Measurements from ENCODE around the gene ACOT7. TPM values are rescaled to one million over a fixed set of nuclear protein-coding genes. Genes with fewer than 3 reads are reported as not detected.
A peak's percentile ranks its signal among the peaks of the same experiment; 100 is the strongest.

The ACOT7 gene
- total RNA-seq, 2 experiments from 2014 or later, result 101 TPM

- DNase-seq, result peak; percentile 20
- Mint-ChIP-seq H3K9me3 (no peaks in the 10 kb centered on the region), H3K36me3 (ENCODE audit: low read depth) (no peaks in the 10 kb centered on the region), H3K4me1 (peaks cover 17% of the 10 kb centered on the region), H3K27me3 (peaks cover 72% of the 10 kb centered on the region), H3K27ac (no peak within 1 kb of the TSS), H3K4me3 (no peak within 1 kb of the TSS)
- POLR2A ChIA-PET, result no interaction called here
- CTCF ChIA-PET, result interaction anchor here (0.9 to 4.2 kb wide), 5 partner anchors 15 to 175 kb away, joined by 3 to 17 read pairs (median 8); no protein-coding TSS in a partner anchor
Measured at GRCh38 chr1:6419804-6420453, 26.4 kb upstream of the ACOT7 start, which contains the start of gene HES2. HES2 (minus strand) TSS chr1:6419919; CDS start chr1:6419820, 99 bp downstream.

- POLR2A ChIA-PET, result no interaction called here
- CTCF ChIA-PET, result interaction anchor here (1.4 to 3.4 kb wide), 4 partner anchors 14 to 174 kb away, joined by 6 to 13 read pairs (median 8); no protein-coding TSS in a partner anchor
- Mint-ChIP-seq H3K4me1 (peaks cover 20% of the 10 kb centered on the region), H3K36me3 (ENCODE audit: low read depth) (no peaks in the 10 kb centered on the region), H3K9me3 (no peaks in the 10 kb centered on the region), H3K27ac (no peak overlapping the region), H3K4me3 (no peak overlapping the region), H3K27me3 (peaks cover 74% of the 10 kb centered on the region)
- DNase-seq, result no peak
Measured at GRCh38 chr1:6419397-6419803, 25.8 kb upstream of the ACOT7 start.

GRCh38 chr1:6418668-6419396 is 25.3 kb upstream of the ACOT7 start:
- no peak for DNase-seq
- CTCF ChIA-PET, result interaction anchor here (0.7 to 3.4 kb wide), 6 partner anchors 10 to 174 kb away, joined by 3 to 13 read pairs (median 6); no protein-coding TSS in a partner anchor
- Mint-ChIP-seq H3K4me3 (no peak overlapping the region), H3K27ac (no peak overlapping the region), H3K36me3 (ENCODE audit: low read depth) (no peaks in the 10 kb centered on the region), H3K9me3 (no peaks in the 10 kb centered on the region), H3K4me1 (peaks cover 18% of the 10 kb centered on the region), H3K27me3 (peaks cover 73% of the 10 kb centered on the region)
- POLR2A ChIA-PET, result no interaction called here

- ChIA-PET CTCF (interaction anchor here (0.8 to 3.4 kb wide), 5 partner anchors 11 to 173 kb away, joined by 3 to 13 read pairs (median 7); no protein-coding TSS in a partner anchor), POLR2A (no interaction called here)
- H3K9me3 Mint-ChIP-seq, result no peaks in the 10 kb centered on the region
- no peak overlapping the region for H3K27ac Mint-ChIP-seq
- DNase-seq, result no peak
- H3K4me3 Mint-ChIP-seq, result no peak overlapping the region
- peaks cover 15% of the 10 kb centered on the region for H3K4me1 Mint-ChIP-seq
- peaks cover 72% of the 10 kb centered on the region for H3K27me3 Mint-ChIP-seq
- H3K36me3 Mint-ChIP-seq (ENCODE audit: low read depth), result no peaks in the 10 kb centered on the region
Measured at GRCh38 chr1:6417961-6418667, 24.5 kb upstream of the ACOT7 start.

GRCh38 chr1:6416906-6417305 is 23.3 kb upstream of the ACOT7 start:
- DNase-seq, result no peak
- ChIA-PET POLR2A (no interaction called here), CTCF (interaction anchor here (1.3 kb wide), 1 partner anchor 69 kb away, joined by 3 read pairs; no protein-coding TSS in a partner anchor)
- H3K9me3 Mint-ChIP-seq, result no peaks in the 10 kb centered on the region
- H3K27ac Mint-ChIP-seq, result no peak overlapping the region
- no peak overlapping the region for H3K4me3 Mint-ChIP-seq
- H3K36me3 Mint-ChIP-seq (ENCODE audit: low read depth), result no peaks in the 10 kb centered on the region
- peaks cover 68% of the 10 kb centered on the region for H3K27me3 Mint-ChIP-seq
- peaks cover 15% of the 10 kb centered on the region for H3K4me1 Mint-ChIP-seq

GRCh38 chr1:6416295-6416656 is 22.7 kb upstream of the ACOT7 start:
- CTCF ChIA-PET, result interaction anchor here (2.1 kb wide), 1 partner anchor 68 kb away, joined by 11 read pairs; no protein-coding TSS in a partner anchor
- no peaks in the 10 kb centered on the region for H3K36me3 Mint-ChIP-seq (ENCODE audit: low read depth)
- H3K4me1 Mint-ChIP-seq, result peaks cover 10% of the 10 kb centered on the region
- H3K4me3 Mint-ChIP-seq, result no peak overlapping the region
- peaks cover 64% of the 10 kb centered on the region for H3K27me3 Mint-ChIP-seq
- no peaks in the 10 kb centered on the region for H3K9me3 Mint-ChIP-seq
- no peak overlapping the region for H3K27ac Mint-ChIP-seq
- POLR2A ChIA-PET, result no interaction called here
- DNase-seq, result no peak

- no peaks in the 10 kb centered on the region for H3K36me3 Mint-ChIP-seq (ENCODE audit: low read depth)
- POLR2A ChIA-PET, result no interaction called here
- no peak overlapping the region for H3K27ac Mint-ChIP-seq
- no peak for DNase-seq
- peaks cover 10% of the 10 kb centered on the region for H3K4me1 Mint-ChIP-seq
- CTCF ChIA-PET, result interaction anchor here (0.8 to 2.1 kb wide), 8 partner anchors 8 to 169 kb away, joined by 3 to 11 read pairs (median 4); no protein-coding TSS in a partner anchor
- peaks cover 58% of the 10 kb centered on the region for H3K27me3 Mint-ChIP-seq
- H3K9me3 Mint-ChIP-seq, result no peaks in the 10 kb centered on the region
- H3K4me3 Mint-ChIP-seq, result no peak overlapping the region
Measured at GRCh38 chr1:6414881-6415626, 21.5 kb upstream of the ACOT7 start.

GRCh38 chr1:6414443-6414844 is 20.9 kb upstream of the ACOT7 start:
- peak; percentile 54 for DNase-seq
- Mint-ChIP-seq H3K4me1 (peaks cover 10% of the 10 kb centered on the region), H3K4me3 (peak overlapping the region; percentile 36), H3K27me3 (peaks cover 57% of the 10 kb centered on the region), H3K9me3 (no peaks in the 10 kb centered on the region), H3K27ac (peak overlapping the region; percentile 9), H3K36me3 (ENCODE audit: low read depth) (no peaks in the 10 kb centered on the region)
- CTCF ChIA-PET, result interaction anchor here (0.6 to 2.1 kb wide), 12 partner anchors 9 to 168 kb away, joined by 3 to 11 read pairs (median 3); no protein-coding TSS in a partner anchor
- POLR2A ChIA-PET, result interaction anchor here (0.6 kb wide), 1 partner anchor 39 kb away, joined by 3 read pairs; no protein-coding TSS in a partner anchor

- ChIA-PET CTCF (interaction anchor here (0.8 to 1.3 kb wide), 3 partner anchors 10 to 65 kb away, joined by 3 to 4 read pairs (median 4); no protein-coding TSS in a partner anchor), POLR2A (no interaction called here)
- Mint-ChIP-seq H3K27ac (no peak overlapping the region), H3K36me3 (ENCODE audit: low read depth) (no peaks in the 10 kb centered on the region), H3K27me3 (peaks cover 54% of the 10 kb centered on the region), H3K4me1 (peaks cover 9% of the 10 kb centered on the region), H3K4me3 (no peak overlapping the region), H3K9me3 (no peaks in the 10 kb centered on the region)
- DNase-seq, result no peak
Measured at GRCh38 chr1:6412896-6413295, 19.3 kb upstream of the ACOT7 start.

GRCh38 chr1:6410248-6410893 is 16.8 kb upstream of the ACOT7 start:
- DNase-seq, result no peak
- POLR2A ChIA-PET, result no interaction called here

GRCh38 chr1:6409733-6410132 is 16.2 kb upstream of the ACOT7 start:
- Mint-ChIP-seq H3K4me1 (peaks cover 9% of the 10 kb centered on the region), H3K27ac (no peak overlapping the region), H3K4me3 (no peak overlapping the region), H3K9me3 (no peaks in the 10 kb centered on the region), H3K27me3 (peaks cover 36% of the 10 kb centered on the region), H3K36me3 (ENCODE audit: low read depth) (no peaks in the 10 kb centered on the region)
- ChIA-PET POLR2A (no interaction called here), CTCF (interaction anchor here (0.7 to 1.6 kb wide), 3 partner anchors 83 to 342 kb away, joined by 3 to 8 read pairs (median 3); no protein-coding TSS in a partner anchor)
- no peak for DNase-seq

More at GRCh38 chr1:6410248-6410893, 16.8 kb upstream of the ACOT7 start:
- Mint-ChIP-seq H3K9me3 (no peaks in the 10 kb centered on the region), H3K27ac (no peak overlapping the region), H3K36me3 (ENCODE audit: low read depth) (no peaks in the 10 kb centered on the region), H3K27me3 (peaks cover 38% of the 10 kb centered on the region), H3K4me3 (no peak overlapping the region), H3K4me1 (peaks cover 7% of the 10 kb centered on the region)
- CTCF ChIA-PET, result interaction anchor here (1.6 kb wide), 1 partner anchor 164 kb away, joined by 8 read pairs; no protein-coding TSS in a partner anchor
